NT2/D1 (cell line): ENCODE measurements around the gene S1PR3.

Experiments used
- YY1 ChIP-seq: IDR thresholded peaks from 2 replicates; pipeline ENCODE4 v1.6.1; 2011; ENCODE audit not compliant: insufficient read length, insufficient read depth
- ZNF274 ChIP-seq: IDR thresholded peaks from 2 replicates; pipeline ENCODE4 v1.6.1; 2011; ENCODE audit warnings: mild to moderate bottlenecking, low read depth, low read length

GRCh38 chr9:88960632-88961031, 30.6 kb upstream of the S1PR3 start:
- no peak for TF ChIP-seq YY1
- no peak for TF ChIP-seq ZNF274
